Neuronal stem cell (in vitro differentiated cells): ENCODE measurements around the gene GABBR2.

ENCODE experiments used
- DNase-seq: peaks from one replicate; pipeline ENCODE4 v3.0.0-alpha.2; 2013; ENCODE audit warnings: low spot score
- H2AFZ ChIP-seq: one replicate; pipeline ENCODE4 v1.6.1; 2013; ENCODE audit warnings: mild to moderate bottlenecking, low read length, inconsistent platforms
- H2AK5ac ChIP-seq: 2 replicates; pipeline ENCODE4 v1.6.1; 2013; ENCODE audit warnings: low read depth, mild to moderate bottlenecking, inconsistent platforms, low read length, moderate library complexity, mixed read lengths
- H2BK120ac ChIP-seq: 2 replicates; pipeline ENCODE4 v1.6.1; 2013; ENCODE audit warnings: low read depth, mild to moderate bottlenecking, inconsistent platforms, low read length, moderate library complexity, mixed read lengths
- H2BK12ac ChIP-seq: one replicate; pipeline ENCODE4 v1.6.1; 2013; ENCODE audit warnings: low read length, inconsistent platforms
- H2BK15ac ChIP-seq: 2 replicates; pipeline ENCODE4 v1.6.1; 2013; ENCODE audit warnings: mild to moderate bottlenecking, low read length, inconsistent platforms, mixed read lengths
- H2BK5ac ChIP-seq: one replicate; pipeline ENCODE4 v1.6.1; 2013; ENCODE audit warnings: inconsistent platforms, mild to moderate bottlenecking, low read length, moderate library complexity
- H3K14ac ChIP-seq: one replicate; pipeline ENCODE4 v1.6.1; 2013; ENCODE audit warnings: low read length, inconsistent platforms
- H3K18ac ChIP-seq: 2 replicates; pipeline ENCODE4 v1.6.1; 2013; ENCODE audit warnings: low read length, inconsistent platforms
- H3K23ac ChIP-seq: 2 replicates; pipeline ENCODE4 v1.6.1; 2013; ENCODE audit warnings: low read depth, mild to moderate bottlenecking, mixed read lengths, low read length, inconsistent platforms; ENCODE audit not compliant: poor library complexity
- H3K27ac ChIP-seq: replicated peaks from 3 replicates; pipeline ENCODE4 v1.5.1; 2013; ENCODE audit warnings: low read length, inconsistent platforms
- H3K27me3 ChIP-seq, 3 experiments: 2 replicates each; pipeline ENCODE4 v1.6.1; 2013; ENCODE audit warnings: low read length in 3 of 3, mild to moderate bottlenecking in 2 of 3, inconsistent platforms in 1 of 3, low read depth in 1 of 3, mixed read lengths in 1 of 3, moderate library complexity in 1 of 3; ENCODE audit not compliant: control insufficient read depth in 3 of 3, insufficient read depth in 3 of 3
- H3K36me3 ChIP-seq, 2 donors: replicated peaks in 1 of 2; 2 replicates each; pipeline ENCODE4 v1.6.1; 2013; ENCODE audit warnings: low read length in 2 of 2; ENCODE audit not compliant: control insufficient read depth in 2 of 2, insufficient read depth in 2 of 2
- H3K4ac ChIP-seq: 2 replicates; pipeline ENCODE4 v1.6.1; 2013; ENCODE audit warnings: inconsistent platforms, mild to moderate bottlenecking, low read length, moderate library complexity
- H3K4me1 ChIP-seq, 2 donors: 1 replicate in 1 of 2; 2 replicates in 1 of 2; pipeline ENCODE4 v1.6.1; 2013; ENCODE audit warnings: low read length in 2 of 2, low read depth in 1 of 2; ENCODE audit not compliant: control insufficient read depth in 2 of 2, insufficient read depth in 1 of 2
- H3K4me2 ChIP-seq: one replicate; pipeline ENCODE4 v1.6.1; 2013; ENCODE audit warnings: mild to moderate bottlenecking, low read length, inconsistent platforms; ENCODE audit not compliant: insufficient read depth, poor library complexity, severe bottlenecking
- H3K4me3 ChIP-seq, 2 donors: 2 replicates each; pipeline ENCODE4 v1.5.1; 2013; ENCODE audit warnings: low read length in 2 of 2, mild to moderate bottlenecking in 2 of 2, inconsistent platforms in 1 of 2, moderate library complexity in 1 of 2
- H3K79me1 ChIP-seq: one replicate; pipeline ENCODE4 v1.6.1; 2013; ENCODE audit warnings: low read depth, mild to moderate bottlenecking, inconsistent platforms, low read length, moderate library complexity
- H3K9ac ChIP-seq: one replicate; pipeline ENCODE4 v1.6.1; 2013; ENCODE audit warnings: mild to moderate bottlenecking, low read depth, low read length, inconsistent platforms; ENCODE audit not compliant: poor library complexity
- H3K9me3 ChIP-seq, 2 donors: replicated peaks in 1 of 2; 2 replicates each; pipeline versions ENCODE3 to v1.6.1; 2013; ENCODE audit warnings: low read length in 2 of 2, mild to moderate bottlenecking in 2 of 2, inconsistent platforms in 1 of 2, low read depth in 1 of 2, mixed read lengths in 1 of 2, moderate library complexity in 1 of 2; ENCODE audit not compliant: control insufficient read depth in 2 of 2, insufficient read depth in 1 of 2
- H4K8ac ChIP-seq: one replicate; pipeline ENCODE4 v1.6.1; 2013; ENCODE audit warnings: low read depth, mild to moderate bottlenecking, inconsistent platforms, low read length, moderate library complexity
- H4K91ac ChIP-seq: one replicate; pipeline ENCODE4 v1.6.1; 2013; ENCODE audit warnings: low read length, low read depth, mild to moderate bottlenecking, inconsistent platforms; ENCODE audit not compliant: poor library complexity
- WGBS, 2 donors: extraction: QIAGEN DNeasy Blood & Tissue Kit; methylation state at CpG; one replicate each; pipeline ENCODE4 v1.1.7; 2013; ENCODE audit warnings: missing lambda C conversion rate in 2 of 2, mixed read lengths in 1 of 2; ENCODE audit not compliant: insufficient read length in 2 of 2, insufficient replicate concordance in 1 of 2; ENCODE audit errors: extremely low coverage in 2 of 2; 5-methylcytosine and 5-hydroxymethylcytosine counted together

Gene GABBR2

DNA sequence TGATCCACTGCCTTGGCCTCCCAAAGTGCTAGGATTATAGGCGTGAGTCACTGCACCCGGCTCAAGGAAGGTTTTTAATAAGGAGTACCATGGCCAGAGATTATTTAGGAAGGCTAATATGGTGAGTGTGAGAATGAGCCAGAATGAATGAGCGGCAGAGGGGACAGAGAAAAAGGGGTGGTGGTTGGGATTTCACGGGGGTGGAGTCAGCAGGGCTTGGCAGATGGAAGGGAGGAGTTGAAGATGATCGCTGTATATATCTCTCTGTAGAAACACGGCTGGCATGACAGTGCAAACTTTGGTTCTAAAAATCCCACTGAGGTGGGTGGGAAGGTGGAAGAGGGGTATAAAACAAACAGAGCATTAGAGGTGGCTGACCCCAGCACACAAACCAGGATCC is 276.6 kb downstream of the GABBR2 start:
- H3K36me3 ChIP-seq = no peaks in the 10 kb centered on the region
- H4K91ac ChIP-seq = no peak overlapping the region
- H3K4me2 ChIP-seq = no peak overlapping the region
- no peaks in the 10 kb centered on the region for H3K9me3 ChIP-seq
- no peak overlapping the region for H3K18ac ChIP-seq
- H3K23ac ChIP-seq = no peak overlapping the region
- H2BK5ac ChIP-seq = no peak overlapping the region
- no peak overlapping the region for H4K8ac ChIP-seq
- no peaks in the 10 kb centered on the region for H3K27me3 ChIP-seq
- no peak overlapping the region for H3K27ac ChIP-seq
- H3K4me1 ChIP-seq = no peaks in the 10 kb centered on the region
- no peak overlapping the region for H2AK5ac ChIP-seq
- H2BK12ac ChIP-seq = no peak overlapping the region
- no peak overlapping the region for H2AFZ ChIP-seq
- H2BK120ac ChIP-seq = no peak overlapping the region
- no peak for DNase-seq
- H3K14ac ChIP-seq = no peak overlapping the region
- no peak overlapping the region for H3K4me3 ChIP-seq
- H3K4ac ChIP-seq = no peak overlapping the region
- no peak overlapping the region for H2BK15ac ChIP-seq
- H3K9ac ChIP-seq = no peak overlapping the region
- no CpG with 5 or more reads among the region's 6 CpGs for WGBS, 2 donors
- no peaks in the 10 kb centered on the region for H3K79me1 ChIP-seq

DNA sequence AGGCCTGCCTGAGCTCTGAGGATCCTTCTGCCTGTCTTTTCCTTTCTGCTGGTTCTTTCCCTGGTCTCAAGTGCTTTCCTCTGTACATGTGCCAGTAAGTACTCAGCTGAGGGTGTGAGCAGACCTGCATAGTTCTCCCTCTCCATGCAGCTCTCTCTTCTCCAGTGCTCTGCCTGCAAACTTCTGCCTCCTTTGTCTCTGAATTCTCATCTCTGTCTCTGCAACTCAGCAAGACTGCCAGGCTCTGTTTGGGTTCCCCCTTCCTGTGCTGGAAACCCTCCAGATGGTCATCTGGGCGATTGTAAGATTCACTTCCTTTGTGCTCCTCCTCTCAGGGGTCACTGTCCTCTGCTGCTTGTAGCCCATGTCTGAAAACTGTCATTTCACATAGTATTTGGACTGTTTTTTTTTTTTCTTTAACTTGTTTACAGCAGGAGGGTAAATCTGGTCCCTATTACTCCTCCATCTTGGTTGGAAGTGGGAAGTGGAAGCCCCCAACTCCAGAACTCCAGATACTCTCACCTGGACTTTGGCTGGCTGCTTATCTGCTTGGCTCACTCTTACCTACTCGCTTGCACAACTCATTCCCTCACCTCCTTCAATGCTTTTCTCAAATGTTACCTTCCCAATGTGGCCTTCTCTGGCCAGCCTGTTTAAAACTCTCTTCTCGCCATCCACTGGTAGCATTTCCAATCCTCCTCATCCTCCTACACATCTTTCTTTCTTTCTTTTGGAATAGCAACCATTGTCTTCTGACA is 278.0 kb downstream of the GABBR2 start:
- no peak overlapping the region for H4K91ac ChIP-seq

DNA sequence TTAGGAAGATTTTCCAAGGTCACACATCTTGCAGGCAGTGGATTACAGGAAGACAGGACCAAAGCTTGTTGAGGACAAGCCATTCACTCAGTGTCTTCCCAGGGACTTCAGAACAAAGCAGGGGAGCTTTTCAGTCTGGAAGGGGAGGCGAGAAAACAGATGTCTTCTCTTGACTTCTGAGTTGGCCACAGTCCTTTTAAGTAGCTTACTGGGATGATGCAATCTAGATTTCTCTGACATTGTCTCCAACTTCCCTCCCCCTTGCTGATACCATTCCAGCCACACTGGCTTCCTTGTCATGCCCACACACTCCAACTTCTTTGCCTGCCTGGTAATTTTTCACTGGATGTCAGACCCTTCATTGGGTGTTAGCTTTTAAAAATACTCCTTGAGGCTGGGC is 279.1 kb downstream of the GABBR2 start:
- no peak overlapping the region for H4K91ac ChIP-seq
- H2BK120ac ChIP-seq = no peak overlapping the region
- no peak overlapping the region for H2AK5ac ChIP-seq
- no peak overlapping the region for H3K9ac ChIP-seq
- no peak overlapping the region for H3K23ac ChIP-seq
- H3K4ac ChIP-seq = no peak overlapping the region
- no peak for DNase-seq
- H3K18ac ChIP-seq = no peak overlapping the region
- H3K27ac ChIP-seq = no peak overlapping the region
- no CpG with 5 or more reads among the region's 1 CpG for WGBS, 2 donors
- H3K79me1 ChIP-seq = no peaks in the 10 kb centered on the region
- no peak overlapping the region for H2BK15ac ChIP-seq
- no peak overlapping the region for H3K4me2 ChIP-seq
- H3K14ac ChIP-seq = no peak overlapping the region
- no peak overlapping the region for H2BK5ac ChIP-seq
- no peaks in the 10 kb centered on the region for H3K27me3 ChIP-seq
- no peaks in the 10 kb centered on the region for H3K9me3 ChIP-seq
- no peak overlapping the region for H2BK12ac ChIP-seq
- H3K4me3 ChIP-seq = no peak overlapping the region
- H2AFZ ChIP-seq = no peak overlapping the region
- no peak overlapping the region for H4K8ac ChIP-seq
- no peaks in the 10 kb centered on the region for H3K36me3 ChIP-seq
- H3K4me1 ChIP-seq = no peaks in the 10 kb centered on the region

More for the DNA sequence above, 278.0 kb downstream of the GABBR2 start:
- DNase-seq = no peak
- Histone ChIP-seq H3K27me3 (no peaks in the 10 kb centered on the region), H3K36me3 (no peaks in the 10 kb centered on the region), H3K27ac (no peak overlapping the region), H3K9ac (no peak overlapping the region), H3K14ac (no peak overlapping the region), H4K8ac (no peak overlapping the region), H2AFZ (no peak overlapping the region), H3K4me2 (no peak overlapping the region), H2AK5ac (no peak overlapping the region), H3K9me3 (no peaks in the 10 kb centered on the region), H3K4me1 (no peaks in the 10 kb centered on the region), H2BK12ac (no peak overlapping the region), H2BK120ac (no peak overlapping the region), H3K18ac (no peak overlapping the region), H3K23ac (no peak overlapping the region), H3K4ac (no peak overlapping the region), H3K79me1 (no peaks in the 10 kb centered on the region), H2BK15ac (no peak overlapping the region), H3K4me3 (no peak overlapping the region), H2BK5ac (no peak overlapping the region)
- WGBS, 2 donors = no CpG with 5 or more reads among the region's 3 CpGs

DNA sequence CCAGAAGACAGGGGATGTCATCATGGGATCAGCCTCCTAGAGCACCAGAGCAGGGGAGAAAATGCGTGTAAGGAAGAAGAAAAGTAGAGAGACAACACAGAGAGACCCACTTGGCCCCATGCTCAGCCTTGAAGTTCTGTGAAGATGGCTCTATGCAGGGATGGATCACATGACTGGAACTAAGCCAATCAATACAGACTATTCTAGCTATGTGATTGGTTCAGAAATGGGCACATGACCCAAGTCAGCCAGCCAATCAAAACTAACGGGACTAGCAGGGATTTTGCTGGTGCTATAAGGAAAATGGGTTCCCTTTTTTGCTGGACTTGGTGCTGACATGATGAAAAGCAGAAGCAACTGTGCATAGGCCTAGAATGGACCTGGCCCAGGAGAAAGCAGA is 280.3 kb downstream of the GABBR2 start:
- Histone ChIP-seq H3K14ac (no peak overlapping the region), H3K4me1 (no peaks in the 10 kb centered on the region), H3K4me3 (no peak overlapping the region)

More for the DNA sequence above, 280.3 kb downstream of the GABBR2 start:
- Histone ChIP-seq H3K23ac (no peak overlapping the region), H3K36me3 (no peaks in the 10 kb centered on the region), H3K27me3 (no peaks in the 10 kb centered on the region), H3K18ac (no peak overlapping the region), H3K9ac (no peak overlapping the region), H2BK15ac (no peak overlapping the region), H2AFZ (no peak overlapping the region), H4K8ac (no peak overlapping the region), H3K27ac (no peak overlapping the region), H2AK5ac (no peak overlapping the region), H3K79me1 (no peaks in the 10 kb centered on the region), H2BK5ac (no peak overlapping the region), H3K4ac (no peak overlapping the region), H2BK12ac (no peak overlapping the region), H2BK120ac (no peak overlapping the region), H3K9me3 (no peaks in the 10 kb centered on the region), H4K91ac (no peak overlapping the region), H3K4me2 (no peak overlapping the region)
- DNase-seq = no peak
- no CpG with 5 or more reads among the region's 2 CpGs for WGBS, 2 donors
